Right cardiac atrium (tissue), 5 donors: Measurements from ENCODE around the gene TMEM106C. TPM values are rescaled to one million over a fixed set of nuclear protein-coding genes. Genes with fewer than 3 reads are reported as not detected.

Source experiments
- ATAC-seq, 2 donors: fragments of 200-7000 bp; cut with Tn5 transposase; one replicate each; pipeline versions ENCODE4 v1.8.0 to v1.9.1; 2020; ENCODE audit warnings: moderate library complexity in 2 of 2, mild to moderate bottlenecking in 1 of 2
- DNase-seq, 3 donors: peaks; one replicate each; pipeline ENCODE4 v3.0.0-alpha.2; 2020
- H3K27ac ChIP-seq: one replicate; pipeline ENCODE4 v1.5.1; 2013; ENCODE audit warnings: mild to moderate bottlenecking, low read length, control low read depth, moderate library complexity
- H3K27me3 ChIP-seq: one replicate; pipeline ENCODE4 v1.6.1; 2013; ENCODE audit not compliant: control insufficient read depth, insufficient read depth
- H3K4me1 ChIP-seq: one replicate; pipeline ENCODE4 v1.6.1; 2013; ENCODE audit warnings: low read length; ENCODE audit not compliant: control insufficient read depth, insufficient read depth
- H3K4me3 ChIP-seq: one replicate; pipeline ENCODE4 v1.5.1; 2013; ENCODE audit warnings: low read length, control low read depth
- H3K9me3 ChIP-seq: one replicate; pipeline ENCODE4 v1.6.1; 2013; ENCODE audit warnings: low read length; ENCODE audit not compliant: control insufficient read depth
- WGBS: extraction: QIAGEN DNeasy Blood & Tissue Kit; methylation state at CpG from one replicate; pipeline ENCODE4 v1.1.7; 2013; 5-methylcytosine and 5-hydroxymethylcytosine counted together
- intact Hi-C, 4 donors: fragments of 100-400 bp; cut with DNase I; formaldehyde crosslinking; loops; one replicate each; pipeline versions ENCODE4 v1.11.0 to v1.14.0; 2022 to 2023
- polyA plus RNA-seq: library from polyadenylated mRNA; stranded (reverse); fragments of 200-250 nt; gene quantifications from one replicate; pipeline ENCODE4 v1.2.3, GENCODE V29; 2013
- total RNA-seq, 4 donors: library from RNA; stranded (reverse); fragmentation: NEBNext Ultra II Directional; extraction: Animal tissue kit (Norgen Biotek cat#: 25700); gene quantifications; one replicate each; pipeline ENCODE4 v1.2.1, GENCODE V29; 2021
- donor health status: healthy with polysubstance abuse.
- donor health status: DM: no; HTN: yes; CAD: no.
- donor health status: DM: no; HTN: no; CAD: no.
- donor health status: DM: no; HTN: yes; CAD: no; lungs with severe emphysema.
- donor health status: DM: yes; HTN: yes; CAD: no.

TMEM106C gene
- total and polyA plus RNA-seq, 5 donors = 67.8 to 85.7 (median 73.0) TPM

DNA sequence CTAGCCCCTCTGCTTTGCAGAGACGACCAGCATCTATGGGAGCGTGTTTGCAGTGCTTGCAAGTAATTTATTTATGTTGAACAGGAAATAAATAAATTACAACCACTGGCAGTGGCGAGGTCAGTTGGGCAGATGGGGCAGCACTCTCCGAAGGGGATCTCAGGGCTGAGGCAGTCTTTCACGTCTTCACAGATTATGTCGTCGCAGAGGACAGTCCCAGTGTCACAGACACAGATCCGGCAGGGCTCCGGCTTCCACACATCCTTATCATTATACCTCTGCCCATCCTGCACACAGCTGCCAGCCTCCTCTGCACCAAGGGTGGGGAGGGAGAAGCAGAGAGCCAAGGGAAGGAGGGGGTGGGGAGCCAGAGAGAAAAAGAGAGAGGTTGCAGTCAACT, 36.4 kb downstream of the TMEM106C start:
- DNase-seq (no peak), ATAC-seq (no peak)
- Histone ChIP-seq H3K4me3 (no peak overlapping the region), H3K9me3 (no peaks in the 10 kb centered on the region), H3K4me1 (peaks cover 4% of the 10 kb centered on the region), H3K27ac (no peak overlapping the region), H3K27me3 (no peaks in the 10 kb centered on the region)
- WGBS = 59% methylated on average over 9 of the region's 9 CpGs
- intact Hi-C loops = no loop called here

DNA sequence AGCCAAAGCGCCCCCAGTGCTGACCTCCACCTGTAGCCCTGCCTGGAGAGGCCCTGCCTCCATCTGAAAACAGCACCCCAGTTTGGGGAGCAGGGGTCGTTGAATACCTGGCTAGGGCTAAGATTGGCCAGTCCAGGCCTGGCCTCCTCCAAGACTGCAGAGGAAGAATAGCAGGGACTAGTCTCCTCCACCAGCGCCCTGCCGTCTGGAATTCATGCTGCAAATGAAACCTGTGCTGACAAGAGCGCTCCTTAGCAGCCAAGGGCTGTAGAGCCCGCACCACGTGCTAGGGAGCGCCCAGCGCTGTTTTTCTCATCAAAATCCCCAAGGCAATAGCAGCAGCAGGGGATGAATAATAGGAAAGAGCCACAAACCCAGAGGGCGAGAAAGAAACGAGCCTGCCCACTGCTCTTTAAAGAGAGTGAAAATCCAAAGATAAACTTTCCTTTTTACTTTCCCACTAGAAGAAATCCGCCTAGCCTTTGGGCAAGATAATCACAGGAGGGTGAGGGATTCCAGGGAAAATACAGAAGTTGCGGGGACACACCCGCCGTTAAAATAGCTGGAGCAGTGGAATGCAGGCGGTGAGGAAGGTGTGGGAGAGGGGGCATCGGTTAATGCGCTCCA, 37.6 kb downstream of the TMEM106C start:
- Histone ChIP-seq H3K9me3 (no peaks in the 10 kb centered on the region), H3K27ac (no peak overlapping the region), H3K4me1 (peaks cover under 1% of the 10 kb centered on the region), H3K27me3 (no peaks in the 10 kb centered on the region), H3K4me3 (peak overlapping the region; percentile 44)
- WGBS = 9% methylated on average over 18 of the region's 18 CpGs
- DNase-seq (no peak), ATAC-seq (peak; percentile 30 to 61)
- intact Hi-C loops = no loop called here

- intact Hi-C loops = no loop called here
- under 1% methylated on average over 57 of the region's 57 CpGs for WGBS
- no peak overlapping the region for H3K27ac ChIP-seq
Observed at GRCh38 chr12:48001505-48002413, 38.4 kb downstream of the TMEM106C start.

DNA sequence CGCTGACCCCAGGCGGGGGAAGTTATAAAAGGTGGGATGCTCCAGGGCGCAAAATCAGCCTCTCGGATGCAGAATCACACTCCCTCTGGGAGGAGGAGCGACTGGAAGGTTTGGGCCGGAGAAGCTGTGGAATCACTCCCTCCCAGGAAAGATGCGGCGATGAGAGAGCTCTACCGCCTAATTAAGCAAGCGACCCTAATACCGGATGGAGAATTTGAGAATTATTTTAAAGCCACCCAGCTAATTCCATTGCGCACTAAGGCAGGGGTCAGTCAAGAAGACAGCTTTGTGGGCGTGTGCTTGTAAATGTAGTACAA, 39.0 kb downstream of the TMEM106C start:
- Histone ChIP-seq H3K9me3 (no peaks in the 10 kb centered on the region), H3K27ac (no peak overlapping the region), H3K4me1 (no peaks in the 10 kb centered on the region), H3K27me3 (no peaks in the 10 kb centered on the region), H3K4me3 (peak overlapping the region; percentile 44)
- DNase-seq (no peak), ATAC-seq (no peak)
- 3% methylated on average over 13 of the region's 13 CpGs for WGBS
- intact Hi-C loops = no loop called here

More at GRCh38 chr12:48001505-48002413, 38.4 kb downstream of the TMEM106C start:
- DNase-seq (peak; percentile 62 to 83 (median 81)), ATAC-seq (peak; percentile 89 to 92)
- H3K9me3 ChIP-seq = no peaks in the 10 kb centered on the region
- peak overlapping the region; percentile 44 for H3K4me3 ChIP-seq
- H3K27me3 ChIP-seq = no peaks in the 10 kb centered on the region
- H3K4me1 ChIP-seq = no peaks in the 10 kb centered on the region

GRCh38 chr12:48002773-48003218, 39.4 kb downstream of the TMEM106C start:
- no peaks in the 10 kb centered on the region for H3K27me3 ChIP-seq
- H3K27ac ChIP-seq = no peak overlapping the region
- DNase-seq (peak; percentile 55 to 80 (median 78)), ATAC-seq (peak; percentile 69 to 71)
- intact Hi-C loops = no loop called here
- WGBS = 2% methylated on average over 26 of the region's 26 CpGs
- no peaks in the 10 kb centered on the region for H3K9me3 ChIP-seq
- peak overlapping the region; percentile 44 for H3K4me3 ChIP-seq
- H3K4me1 ChIP-seq = no peaks in the 10 kb centered on the region

DNA sequence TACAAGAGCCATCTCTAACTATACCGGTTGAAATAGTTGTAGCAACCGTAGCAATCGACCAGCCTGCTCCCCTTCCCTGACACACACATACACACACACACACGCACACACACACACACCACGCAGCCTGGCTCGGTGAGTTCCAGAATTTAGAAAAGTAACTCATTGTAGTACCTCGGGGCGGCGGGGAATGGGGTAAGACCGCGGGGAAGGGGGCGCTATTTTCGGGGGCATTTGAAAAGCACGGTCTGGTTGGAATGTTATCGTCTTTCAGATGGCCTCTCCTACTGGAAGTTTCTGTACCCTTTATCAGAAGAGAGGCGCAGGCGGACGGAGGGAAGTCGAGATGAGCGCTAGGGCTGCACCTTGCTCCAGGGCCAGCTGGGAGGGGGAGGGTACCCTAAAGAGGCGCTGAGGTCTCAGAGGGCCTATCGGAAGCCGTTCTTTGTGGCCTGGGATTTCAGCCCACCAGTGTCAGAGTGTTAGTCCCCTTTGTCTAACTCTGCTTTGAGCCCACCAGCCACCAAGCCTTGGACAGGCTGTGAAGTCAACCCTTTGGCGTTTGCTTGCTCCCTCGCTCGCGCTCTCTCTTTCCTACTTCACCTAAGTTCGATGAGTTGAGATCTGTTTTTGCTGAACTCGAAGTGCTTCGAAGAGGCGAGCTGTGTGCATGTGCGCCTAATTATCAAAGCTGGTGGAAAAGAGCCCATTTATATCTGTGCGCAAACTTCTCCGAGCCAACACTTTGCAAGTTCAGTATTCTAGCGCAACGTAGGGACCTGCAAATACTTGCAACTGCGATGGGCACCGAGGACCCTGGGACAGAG, 40.0 kb downstream of the TMEM106C start:
- Histone ChIP-seq H3K9me3 (no peaks in the 10 kb centered on the region), H3K4me3 (peak overlapping the region; percentile 41), H3K4me1 (no peaks in the 10 kb centered on the region), H3K27ac (no peak overlapping the region), H3K27me3 (no peaks in the 10 kb centered on the region)
- DNase-seq (no peak), ATAC-seq (no peak)
- intact Hi-C loops = no loop called here
- WGBS = 6% methylated on average over 38 of the region's 38 CpGs

DNA sequence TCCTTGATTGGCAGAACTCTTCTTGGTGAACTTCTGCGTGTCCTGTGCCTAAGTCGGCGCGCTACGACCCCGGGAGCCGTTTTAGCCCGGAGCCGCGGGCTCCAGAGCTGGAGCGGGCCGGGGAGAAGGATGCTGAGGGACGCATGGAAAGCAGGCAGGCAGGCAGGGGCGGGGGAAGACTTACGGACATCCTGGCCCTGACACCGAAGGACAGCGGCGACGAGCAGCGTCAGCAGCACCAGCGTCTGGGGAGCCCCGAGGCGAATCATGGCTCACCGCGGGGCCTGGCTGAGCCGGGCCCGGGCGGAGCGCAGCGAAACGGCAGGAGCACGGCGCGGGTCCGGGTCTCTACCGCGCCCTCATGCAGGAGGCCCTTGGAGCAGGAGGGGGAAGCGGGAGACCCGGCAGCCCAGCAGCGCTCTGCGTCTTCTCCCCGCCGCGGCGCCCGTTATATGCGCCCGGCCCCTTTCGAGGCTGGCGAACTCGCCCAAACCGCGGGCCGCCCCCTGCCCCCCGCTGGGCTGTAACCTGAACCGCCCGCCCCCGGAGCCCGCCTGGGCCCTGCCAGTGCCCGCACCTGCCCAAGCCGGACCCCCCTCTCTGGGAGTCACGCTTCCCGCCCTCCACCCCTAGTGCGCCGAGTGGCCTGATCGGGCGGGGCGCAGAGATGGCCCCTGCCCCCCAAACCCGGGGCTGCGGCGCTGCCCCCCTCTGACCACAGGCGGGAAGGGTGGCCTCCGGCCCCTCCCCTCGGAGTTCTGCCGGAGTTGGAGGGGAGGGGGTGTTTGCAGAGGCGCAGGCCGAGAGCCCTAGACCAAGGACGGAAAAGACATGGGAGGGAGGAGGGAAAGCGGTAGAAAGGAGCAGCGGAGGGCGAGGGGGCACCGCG, 40.9 kb downstream of the TMEM106C start, which contains the start of gene COL2A1:
Gene COL2A1 (minus strand): TSS at position 424 of the 889 bp plus-strand sequence. CDS start 155 bp downstream, at position 269.
- H3K4me3 ChIP-seq = peak within 1 kb of the TSS; percentile 41
- no peak within 1 kb of the TSS for H3K27ac ChIP-seq
- H3K9me3 ChIP-seq = no peaks in the 10 kb centered on the region
- ATAC-seq (peak; percentile 25 to 33), DNase-seq (peak in 1 of 3 donors; percentile 36)
- no peaks in the 10 kb centered on the region for H3K27me3 ChIP-seq
- no peaks in the 10 kb centered on the region for H3K4me1 ChIP-seq
- WGBS = 2% methylated on average over 83 of the region's 83 CpGs
- intact Hi-C loops = no loop called here

GRCh38 chr12:48005001-48005749, 41.8 kb downstream of the TMEM106C start:
- DNase-seq (no peak), ATAC-seq (no peak)
- Histone ChIP-seq H3K4me3 (no peak overlapping the region), H3K4me1 (no peaks in the 10 kb centered on the region), H3K27me3 (no peaks in the 10 kb centered on the region), H3K9me3 (no peaks in the 10 kb centered on the region), H3K27ac (no peak overlapping the region)
- 40% methylated on average over 30 of the region's 30 CpGs for WGBS
- intact Hi-C loops = no loop called here

- H3K27ac ChIP-seq = no peak overlapping the region
- no peak for ATAC-seq
- H3K4me3 ChIP-seq = no peak overlapping the region
- intact Hi-C loops = no loop called here
- no peak for DNase-seq
- H3K27me3 ChIP-seq = no peaks in the 10 kb centered on the region
- no peaks in the 10 kb centered on the region for H3K4me1 ChIP-seq
- H3K9me3 ChIP-seq = no peaks in the 10 kb centered on the region
Observed at GRCh38 chr12:48005750-48006021, 42.3 kb downstream of the TMEM106C start.

DNA sequence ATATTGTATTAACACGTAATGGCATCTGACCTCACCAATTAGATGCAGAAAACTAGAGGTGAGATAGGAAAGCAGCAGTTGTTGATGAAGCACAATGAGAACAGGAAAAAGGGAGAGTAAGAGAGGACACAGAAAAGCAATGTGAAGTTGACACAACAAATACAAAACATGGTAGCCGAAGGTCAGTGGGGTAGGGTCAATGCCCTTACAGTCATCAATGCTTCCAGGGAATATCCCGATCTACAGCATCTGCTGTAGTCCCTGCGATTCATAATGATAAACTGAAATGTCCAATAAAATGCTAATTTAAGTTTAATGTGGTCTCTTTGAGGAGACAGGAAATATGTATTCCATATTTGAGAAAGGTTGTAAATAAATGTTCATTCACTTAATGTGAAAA, 43.8 kb downstream of the TMEM106C start:
- no peaks in the 10 kb centered on the region for H3K27me3 ChIP-seq
- no peaks in the 10 kb centered on the region for H3K4me1 ChIP-seq
- intact Hi-C loops = no loop called here
- H3K9me3 ChIP-seq = no peaks in the 10 kb centered on the region
- 89% methylated on average over 4 of the region's 4 CpGs for WGBS
- no peak for DNase-seq
- no peak overlapping the region for H3K27ac ChIP-seq
- no peak for ATAC-seq
- H3K4me3 ChIP-seq = no peak overlapping the region
